Skin epidermis (tissue), 12 donors: ENCODE measurements around the gene MAPK13.
"Not testable (repeated sequence)": the region's sequence is repeated elsewhere in the genome, so short reads cannot be mapped to it uniquely, and the experiment has no call there.

Experiments
- H3K27ac ChIP-seq, 21 experiments: fragments of 200-600 bp; sonication (generic) in 11 of 21; one replicate each; pipeline ENCODE4 v1.5.0; 2020; ENCODE audit warnings: mild to moderate bottlenecking in 3 of 21, inconsistent platforms in 2 of 21, moderate library complexity in 2 of 21
- H3K4me3 ChIP-seq, 7 experiments: fragments of 200-600 bp; sonication (generic) in 2 of 7; one replicate each; pipeline ENCODE4 v1.5.0; 2020; ENCODE audit warnings: inconsistent platforms in 2 of 7, mild to moderate bottlenecking in 2 of 7, moderate library complexity in 1 of 7

MAPK13 gene

GRCh38 chr6:36113049-36113448 is 17.3 kb upstream of the MAPK13 start:
- no peak overlapping the region for H3K4me3 ChIP-seq
- H3K27ac ChIP-seq, result no peak overlapping the region

GRCh38 chr6:36113703-36114102 is 16.6 kb upstream of the MAPK13 start:
- H3K4me3 ChIP-seq, result no peak overlapping the region

GRCh38 chr6:36114798-36115408 is 15.4 kb upstream of the MAPK13 start:
- peak overlapping the region in 2 of 21 experiments; percentile 42 to 48 for H3K27ac ChIP-seq
- H3K4me3 ChIP-seq, result no peak overlapping the region

More at GRCh38 chr6:36113703-36114102, 16.6 kb upstream of the MAPK13 start:
- H3K27ac ChIP-seq, result peak overlapping the region in 1 of 21 experiments; percentile 48

- no peak overlapping the region for H3K4me3 ChIP-seq
- peak overlapping the region in 1 of 21 experiments; percentile 42 for H3K27ac ChIP-seq
Measured at GRCh38 chr6:36115412-36115811, 14.9 kb upstream of the MAPK13 start.

- H3K27ac ChIP-seq, result no peak overlapping the region
Measured at GRCh38 chr6:36116066-36116864, 14.0 kb upstream of the MAPK13 start.

GRCh38 chr6:36116943-36117342 is 13.4 kb upstream of the MAPK13 start:
- H3K27ac ChIP-seq, result peak overlapping the region in 3 of 21 experiments; percentile 14 to 20 (median 18)
- no peak overlapping the region for H3K4me3 ChIP-seq

More at GRCh38 chr6:36116066-36116864, 14.0 kb upstream of the MAPK13 start:
- H3K4me3 ChIP-seq, result no peak overlapping the region

GRCh38 chr6:36117658-36118549 is 12.4 kb upstream of the MAPK13 start:
- no peak overlapping the region for H3K4me3 ChIP-seq
- peak overlapping the region in 14 of 21 experiments; percentile 3 to 96 (median 35) for H3K27ac ChIP-seq

GRCh38 chr6:36118550-36119107 is 11.7 kb upstream of the MAPK13 start:
- peak overlapping the region in 14 of 21 experiments; percentile 3 to 96 (median 36) for H3K27ac ChIP-seq

GRCh38 chr6:36119209-36119608 is 11.1 kb upstream of the MAPK13 start:
- H3K4me3 ChIP-seq, result no peak overlapping the region
- H3K27ac ChIP-seq, result peak overlapping the region in 11 of 21 experiments; percentile 0 to 96 (median 35)

More at GRCh38 chr6:36118550-36119107, 11.7 kb upstream of the MAPK13 start:
- H3K4me3 ChIP-seq, result no peak overlapping the region

- peak overlapping the region in 16 of 21 experiments; percentile 52 to 96 (median 80) for H3K27ac ChIP-seq
- no peak overlapping the region for H3K4me3 ChIP-seq
Measured at GRCh38 chr6:36120018-36120417, 10.3 kb upstream of the MAPK13 start.

GRCh38 chr6:36120539-36120938 is 9.8 kb upstream of the MAPK13 start:
- Histone ChIP-seq H3K4me3 (no peak overlapping the region), H3K27ac (peak overlapping the region in 20 of 21 experiments; percentile 5 to 96 (median 78))

- H3K4me3 ChIP-seq, result no peak overlapping the region
- H3K27ac ChIP-seq, result peak overlapping the region; percentile 5 to 96 (median 78)
Measured at GRCh38 chr6:36120979-36121786, 9.1 kb upstream of the MAPK13 start.

GRCh38 chr6:36121787-36122494 is 8.4 kb upstream of the MAPK13 start:
- Histone ChIP-seq H3K4me3 (no peak overlapping the region), H3K27ac (peak overlapping the region in 17 of 21 experiments; percentile 52 to 96 (median 80))

- Histone ChIP-seq H3K4me3 (no peak overlapping the region), H3K27ac (peak overlapping the region in 10 of 21 experiments; percentile 4 to 96 (median 80))
Measured at GRCh38 chr6:36122495-36123269, 7.6 kb upstream of the MAPK13 start.

GRCh38 chr6:36123270-36124139 is 6.8 kb upstream of the MAPK13 start:
- Histone ChIP-seq H3K4me3 (no peak overlapping the region), H3K27ac (peak overlapping the region in 14 of 21 experiments; percentile 6 to 96 (median 46))

GRCh38 chr6:36124346-36124745 is 6.0 kb upstream of the MAPK13 start:
- H3K27ac ChIP-seq, result peak overlapping the region in 5 of 21 experiments; percentile 8 to 63 (median 30)
- not testable (repeated sequence) for H3K4me3 ChIP-seq
